ENCODE results near the gene CCDC6. TPM values are rescaled to one million over a fixed set of nuclear protein-coding genes. Genes with fewer than 3 reads are reported as not detected.
A peak's percentile ranks its signal among the peaks of the same experiment; 100 is the strongest.

Gene CCDC6
- total RNA-seq, 1 donor from 2014 or later: 47.4 TPM

DNA sequence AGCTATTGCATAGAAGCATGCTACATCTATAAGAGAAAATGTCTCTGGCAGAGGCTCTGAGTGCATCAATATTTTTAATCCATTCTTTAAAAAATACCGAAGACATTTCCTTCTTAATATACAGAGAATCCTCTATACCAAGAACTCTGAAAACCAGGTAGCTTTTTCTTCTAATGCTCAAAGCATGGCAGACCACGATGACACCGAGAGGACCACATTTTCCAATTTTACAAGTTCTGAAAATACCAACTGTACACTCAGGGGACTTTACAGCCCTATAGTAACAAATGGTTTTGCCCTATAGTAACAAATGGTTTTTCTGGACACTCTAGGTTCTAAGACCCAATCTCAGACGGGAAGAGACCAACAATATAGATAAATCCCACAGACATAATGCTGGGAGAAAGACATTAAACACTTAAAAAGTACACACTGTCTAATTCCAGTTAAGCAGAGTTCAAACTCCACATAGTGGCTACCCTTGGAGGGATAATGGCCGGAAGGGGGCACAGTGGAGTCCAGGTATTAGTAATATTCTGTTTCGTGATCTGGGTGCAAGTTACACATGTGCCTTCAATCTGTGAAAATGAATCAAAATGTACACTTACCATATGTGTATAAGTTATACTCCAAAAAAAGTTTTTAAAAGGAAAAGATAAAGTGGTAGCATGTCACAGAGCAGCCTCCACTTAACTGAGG is 26.2 kb downstream of the CCDC6 start:
- peaks cover 72% of the 10 kb centered on the region for H3K4me1 ChIP-seq

DNA sequence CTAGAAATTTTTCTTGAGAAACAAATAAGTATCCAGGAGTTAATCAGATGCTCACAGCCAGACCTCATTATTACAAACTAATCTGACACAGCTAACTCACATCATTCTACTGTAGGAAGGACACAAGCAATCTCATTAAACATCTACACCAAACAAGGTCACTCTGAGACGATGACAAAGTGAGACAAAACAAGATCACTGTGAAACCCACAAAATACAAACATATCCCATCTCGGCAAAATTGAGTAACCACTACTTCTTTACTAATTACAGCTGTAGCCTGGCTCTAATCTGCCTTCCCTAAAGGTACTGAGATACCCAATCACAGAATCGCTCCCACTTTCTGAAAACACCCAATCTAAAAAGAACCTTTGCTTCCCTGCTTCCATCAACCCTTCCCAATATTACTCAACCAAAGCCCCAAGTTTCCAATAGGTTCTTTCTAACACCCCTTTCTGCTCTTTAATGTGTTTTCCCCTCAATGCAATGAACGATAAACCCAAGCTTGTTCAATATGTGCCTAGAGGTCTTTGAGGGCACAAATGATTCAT is 26.9 kb downstream of the CCDC6 start:
- no peak overlapping the region for H3K4me3 ChIP-seq
- no peaks in the 10 kb centered on the region for H3K9me3 ChIP-seq
- no peaks in the 10 kb centered on the region for H3K36me3 ChIP-seq
- peaks cover 70% of the 10 kb centered on the region for H3K4me1 ChIP-seq
- intact Hi-C loops (cut with DNase I): no loop called here
- H3K27me3 ChIP-seq: no peaks in the 10 kb centered on the region
- no peak for TF ChIP-seq POLR2AphosphoS5 (IDR thresholded peaks at IDR 0.05; ENCODE audit: insufficient read depth in 1 of 2, low read depth in 1 of 2)
- TF ChIP-seq, protein P1, sequence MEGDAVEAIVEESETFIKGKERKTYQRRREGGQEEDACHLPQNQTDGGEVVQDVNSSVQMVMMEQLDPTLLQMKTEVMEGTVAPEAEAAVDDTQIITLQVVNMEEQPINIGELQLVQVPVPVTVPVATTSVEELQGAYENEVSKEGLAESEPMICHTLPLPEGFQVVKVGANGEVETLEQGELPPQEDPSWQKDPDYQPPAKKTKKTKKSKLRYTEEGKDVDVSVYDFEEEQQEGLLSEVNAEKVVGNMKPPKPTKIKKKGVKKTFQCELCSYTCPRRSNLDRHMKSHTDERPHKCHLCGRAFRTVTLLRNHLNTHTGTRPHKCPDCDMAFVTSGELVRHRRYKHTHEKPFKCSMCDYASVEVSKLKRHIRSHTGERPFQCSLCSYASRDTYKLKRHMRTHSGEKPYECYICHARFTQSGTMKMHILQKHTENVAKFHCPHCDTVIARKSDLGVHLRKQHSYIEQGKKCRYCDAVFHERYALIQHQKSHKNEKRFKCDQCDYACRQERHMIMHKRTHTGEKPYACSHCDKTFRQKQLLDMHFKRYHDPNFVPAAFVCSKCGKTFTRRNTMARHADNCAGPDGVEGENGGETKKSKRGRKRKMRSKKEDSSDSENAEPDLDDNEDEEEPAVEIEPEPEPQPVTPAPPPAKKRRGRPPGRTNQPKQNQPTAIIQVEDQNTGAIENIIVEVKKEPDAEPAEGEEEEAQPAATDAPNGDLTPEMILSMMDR (IDR thresholded peaks at IDR 0.05): no peak
- no peak for DNase-seq (ENCODE audit: extremely low spot score in 2 of 2)
- H3K27ac ChIP-seq: no peak overlapping the region

More for the DNA sequence above, 26.2 kb downstream of the CCDC6 start:
- TF ChIP-seq POLR2AphosphoS5 (IDR thresholded peaks at IDR 0.05; ENCODE audit: insufficient read depth in 1 of 2, low read depth in 1 of 2): no peak
- TF ChIP-seq, protein P1 (IDR thresholded peaks at IDR 0.05): no peak
- H3K27ac ChIP-seq: no peak overlapping the region
- no peak for DNase-seq (ENCODE audit: extremely low spot score in 2 of 2)
- no peaks in the 10 kb centered on the region for H3K36me3 ChIP-seq
- H3K27me3 ChIP-seq: no peaks in the 10 kb centered on the region
- H3K9me3 ChIP-seq: no peaks in the 10 kb centered on the region
- H3K4me3 ChIP-seq: no peak overlapping the region
- intact Hi-C loops (cut with DNase I): no loop called here

DNA sequence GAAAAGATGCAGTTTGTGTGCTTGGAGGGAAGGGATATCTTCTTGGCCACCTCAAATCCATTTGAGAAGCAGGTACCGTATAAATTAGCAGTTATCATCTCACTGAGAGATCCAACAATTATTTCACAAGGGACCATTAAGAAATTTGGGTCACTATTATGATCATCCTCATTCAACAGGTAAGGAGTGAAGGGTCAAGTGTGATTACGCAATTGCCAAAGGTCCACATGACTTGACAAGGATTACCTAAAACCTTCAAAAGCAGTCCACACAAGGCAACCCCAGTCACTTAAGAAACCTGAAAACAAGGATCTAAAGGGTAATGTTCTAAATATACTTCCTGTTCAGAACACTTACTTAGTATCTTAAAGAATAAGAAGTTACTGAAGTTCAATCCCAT is 27.4 kb downstream of the CCDC6 start:
- Histone ChIP-seq H3K4me3 (no peak overlapping the region), H3K27me3 (no peaks in the 10 kb centered on the region), H3K4me1 (peaks cover 70% of the 10 kb centered on the region), H3K9me3 (no peaks in the 10 kb centered on the region), H3K27ac (no peak overlapping the region), H3K36me3 (no peaks in the 10 kb centered on the region)
- no peak for TF ChIP-seq POLR2AphosphoS5 (IDR thresholded peaks at IDR 0.05; ENCODE audit: insufficient read depth in 1 of 2, low read depth in 1 of 2)
- TF ChIP-seq, protein P1 (IDR thresholded peaks at IDR 0.05): no peak
- TF ChIP-seq POLR2A (IDR thresholded peaks at IDR 0.05): no peak
- intact Hi-C loops (cut with DNase I): no loop called here
- no peak for DNase-seq (ENCODE audit: extremely low spot score in 2 of 2)

DNA sequence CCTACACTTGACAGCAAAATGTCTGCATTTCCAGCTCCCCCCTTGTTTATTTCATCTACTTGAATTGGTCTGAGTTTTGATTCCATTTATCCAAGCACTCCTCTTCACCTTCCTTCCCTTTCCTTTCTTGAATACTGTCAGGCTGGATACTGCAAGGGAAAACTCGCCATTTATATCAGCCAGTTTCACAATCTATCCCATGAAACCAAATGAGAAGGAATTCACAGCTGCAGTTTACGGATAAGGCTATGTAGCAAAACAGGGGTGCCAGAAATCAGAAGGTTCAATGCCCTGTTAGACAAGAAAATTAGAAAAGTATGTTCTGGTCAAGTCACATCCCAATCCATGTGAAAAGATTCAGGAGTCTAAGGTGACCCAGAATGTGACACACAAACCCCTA is 28.1 kb downstream of the CCDC6 start:
- intact Hi-C loops (cut with DNase I): no loop called here
- no peak for DNase-seq (ENCODE audit: extremely low spot score in 2 of 2)
- Histone ChIP-seq H3K4me3 (no peak overlapping the region), H3K36me3 (no peaks in the 10 kb centered on the region), H3K4me1 (peaks cover 70% of the 10 kb centered on the region), H3K9me3 (no peaks in the 10 kb centered on the region), H3K27me3 (no peaks in the 10 kb centered on the region), H3K27ac (no peak overlapping the region)
- TF ChIP-seq, protein P1 (IDR thresholded peaks at IDR 0.05): no peak
- TF ChIP-seq POLR2AphosphoS5 (IDR thresholded peaks at IDR 0.05; ENCODE audit: insufficient read depth in 1 of 2, low read depth in 1 of 2) (no peak), POLR2A (IDR thresholded peaks at IDR 0.05) (no peak)

DNA sequence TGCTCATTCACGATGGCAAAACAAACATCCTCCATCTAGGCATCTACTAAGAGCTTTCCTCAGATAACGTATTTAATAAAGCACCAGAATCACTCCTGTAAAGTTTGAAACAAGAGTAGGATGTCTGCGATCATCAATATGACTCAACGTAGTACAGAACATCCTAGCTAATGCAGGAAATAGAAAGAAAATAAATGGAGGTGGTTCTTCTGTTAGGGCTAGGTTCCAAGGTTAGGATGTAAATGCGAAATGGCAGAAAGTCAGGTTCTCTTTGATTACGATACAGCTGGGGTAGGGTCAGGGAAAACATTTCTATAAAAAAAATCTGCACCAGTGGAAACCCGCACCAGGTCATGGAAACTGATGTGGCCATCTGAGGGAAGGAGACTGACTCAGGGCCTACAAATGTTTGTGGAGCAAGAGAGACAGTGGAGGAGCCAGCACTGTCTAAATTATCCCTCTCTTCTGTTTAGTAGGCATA is 29.1 kb downstream of the CCDC6 start:
- H3K27me3 ChIP-seq: no peaks in the 10 kb centered on the region
- no peak overlapping the region for H3K4me3 ChIP-seq
- H3K4me1 ChIP-seq: peaks cover 80% of the 10 kb centered on the region
- intact Hi-C loops (cut with DNase I): no loop called here
- DNase-seq (ENCODE audit: extremely low spot score in 2 of 2): no peak
- no peaks in the 10 kb centered on the region for H3K36me3 ChIP-seq
- peak overlapping the region; percentile 17 for H3K27ac ChIP-seq
- H3K9me3 ChIP-seq: no peaks in the 10 kb centered on the region
- TF ChIP-seq, protein P1 (IDR thresholded peaks at IDR 0.05): no peak
- TF ChIP-seq POLR2AphosphoS5 (IDR thresholded peaks at IDR 0.05; ENCODE audit: insufficient read depth in 1 of 2, low read depth in 1 of 2) (no peak), POLR2A (IDR thresholded peaks at IDR 0.05) (no peak)

All from vagina (tissue), 2 donors.